Glomerular visceral epithelial cell (primary cell): ENCODE measurements around the gene BMPR1B.

Source experiments
- DNase-seq: peaks from one replicate; pipeline ENCODE4 v3.0.0-alpha.2; 2016; ENCODE audit errors: extremely low spot score

Gene BMPR1B

GRCh38 chr4:94911106-94911505 is 153.4 kb downstream of the BMPR1B start:
- DNase-seq, result peak; percentile 56

- no peak for DNase-seq
Observed at GRCh38 chr4:94912606-94913005, 154.9 kb downstream of the BMPR1B start.

- no peak for DNase-seq
Observed at GRCh38 chr4:94913316-94913715, 155.6 kb downstream of the BMPR1B start.

GRCh38 chr4:94917146-94917545 is 159.4 kb downstream of the BMPR1B start:
- DNase-seq, result no peak

- DNase-seq, result no peak
Observed at GRCh38 chr4:94918543-94918942, 160.8 kb downstream of the BMPR1B start.

GRCh38 chr4:94920369-94920768 is 162.6 kb downstream of the BMPR1B start:
- DNase-seq, result no peak

GRCh38 chr4:94924566-94924965 is 166.8 kb downstream of the BMPR1B start:
- DNase-seq, result no peak

GRCh38 chr4:94925764-94926347 is 168.1 kb downstream of the BMPR1B start:
- no peak for DNase-seq

GRCh38 chr4:94926936-94927335 is 169.2 kb downstream of the BMPR1B start:
- DNase-seq, result no peak

GRCh38 chr4:94927696-94928095 is 169.9 kb downstream of the BMPR1B start:
- DNase-seq, result no peak

GRCh38 chr4:94929696-94930095 is 171.9 kb downstream of the BMPR1B start:
- no peak for DNase-seq

- DNase-seq, result no peak
Observed at GRCh38 chr4:94931626-94932025, 173.9 kb downstream of the BMPR1B start.

GRCh38 chr4:94932366-94932765 is 174.6 kb downstream of the BMPR1B start:
- DNase-seq, result no peak

- no peak for DNase-seq
Observed at GRCh38 chr4:94933799-94934198, 176.0 kb downstream of the BMPR1B start.

GRCh38 chr4:94934201-94934600 is 176.4 kb downstream of the BMPR1B start:
- DNase-seq, result no peak

GRCh38 chr4:94934864-94935263 is 177.1 kb downstream of the BMPR1B start:
- no peak for DNase-seq

GRCh38 chr4:94936854-94937253 is 179.1 kb downstream of the BMPR1B start:
- no peak for DNase-seq

GRCh38 chr4:94939791-94940519 is 182.2 kb downstream of the BMPR1B start:
- no peak for DNase-seq

GRCh38 chr4:94940520-94940908 is 182.8 kb downstream of the BMPR1B start:
- DNase-seq, result no peak

GRCh38 chr4:94941706-94942105 is 184.0 kb downstream of the BMPR1B start:
- DNase-seq, result no peak

GRCh38 chr4:94944726-94945125 is 187.0 kb downstream of the BMPR1B start:
- DNase-seq, result no peak

GRCh38 chr4:94947681-94948108 is 189.9 kb downstream of the BMPR1B start:
- DNase-seq, result no peak

GRCh38 chr4:94954251-94954650 is 196.5 kb downstream of the BMPR1B start:
- DNase-seq, result no peak

- DNase-seq, result no peak
Observed at GRCh38 chr4:94957030-94957429, 199.3 kb downstream of the BMPR1B start.
